Upper lobe of left lung (tissue), 6 donors: Measurements from ENCODE around the gene PKNOX1. TPM values are rescaled to one million over a fixed set of nuclear protein-coding genes. Genes with fewer than 3 reads are reported as not detected.

Experiments
- ATAC-seq, 2 donors: fragments of 200-7000 bp; cut with Tn5 transposase; one replicate each; pipeline ENCODE4 v1.9.1; 2022; ENCODE audit warnings: mild to moderate bottlenecking in 2 of 2, moderate library complexity in 2 of 2; ENCODE audit not compliant: low FRiP score in 2 of 2
- DNase-seq, 2 donors: peaks; one replicate each; pipeline ENCODE4 v3.0.0-alpha.2; 2019 to 2020
- H3K27ac ChIP-seq, 4 donors: fragments of 200-600 bp; sonication (generic); one replicate each; pipeline ENCODE4 v1.5.1; 2016 to 2019
- H3K27me3 ChIP-seq, 4 donors: fragments of 200-600 bp; sonication (generic); one replicate each; pipeline ENCODE4 v1.5.1; 2017 to 2019
- H3K36me3 ChIP-seq, 4 donors: fragments of 200-600 bp; sonication (generic); one replicate each; pipeline ENCODE4 v1.5.1; 2016 to 2019
- H3K4me1 ChIP-seq, 4 donors: fragments of 200-600 bp; sonication (generic); one replicate each; pipeline ENCODE4 v1.5.1; 2018 to 2019
- H3K4me3 ChIP-seq, 4 donors: fragments of 200-600 bp; sonication (generic); one replicate each; pipeline ENCODE4 v1.5.1; 2017 to 2019; ENCODE audit warnings: mild to moderate bottlenecking in 2 of 4, moderate library complexity in 1 of 4
- H3K9me3 ChIP-seq, 4 donors: fragments of 200-600 bp; sonication (generic); one replicate each; pipeline ENCODE4 v1.5.1; 2018 to 2019
- EP300 ChIP-seq, 4 donors: sonication (generic); formaldehyde crosslinking; IDR thresholded peaks; one replicate each; pipeline ENCODE4 v1.5.1; 2017; ENCODE audit warnings: antibody characterized with exemption in 4 of 4, control low read depth in 2 of 4
- POLR2A ChIP-seq, 4 donors: fragments of 450-650 bp; IDR thresholded peaks; one replicate each; pipeline ENCODE4 v1.5.1; 2016 to 2017; ENCODE audit warnings: antibody characterized with exemption in 4 of 4, mild to moderate bottlenecking in 2 of 4
- POLR2AphosphoS5 ChIP-seq, 2 donors: sonication (generic); formaldehyde crosslinking; IDR thresholded peaks; one replicate each; pipeline ENCODE4 v1.5.1; 2017; ENCODE audit warnings: antibody characterized with exemption in 2 of 2
- WGBS, 2 donors: methylation state at CpG; one replicate each; pipeline ENCODE4 v1.1.5; 2017 to 2018; 5-methylcytosine and 5-hydroxymethylcytosine counted together
- total RNA-seq, 6 donors: library from RNA; depleted of rRNA in 4 of 6; stranded (reverse); fragments of >200 nt in 4 of 6; gene quantifications; one replicate each; pipeline versions ENCODE4 v1.1.0 to v1.2.1, GENCODE V29; 2016 to 2021
- TF ChIP-seq, protein P1 (sequence below), 6 experiments: fragments of 450-650 bp in 4 of 6; fragments of 200-600 bp in 2 of 6; sonication (generic) in 2 of 6; IDR thresholded peaks; one replicate each; pipeline ENCODE4 v1.5.1; 2016 to 2019; ENCODE audit warnings: antibody characterized with exemption in 6 of 6
- donor health status: DM: no; HTN: no; CAD: no; lungs with moderate emphysema.
- donor health status: DM: no; HTN: yes; CAD: no; lungs with severe emphysema.

PKNOX1 gene
- total RNA-seq, 6 donors from 2014 or later, result 9.7 to 54.5 (median 11.5) TPM

- H3K27me3 ChIP-seq, result no peaks in the 10 kb centered on the region
- no peaks in the 10 kb centered on the region for H3K9me3 ChIP-seq
- H3K27ac ChIP-seq, result no peak overlapping the region
- 91% methylated on average over 5 to 6 of the region's 6 CpGs for WGBS, 2 donors
- H3K4me1 ChIP-seq, result no peaks in the 10 kb centered on the region
- DNase-seq (no peak), ATAC-seq (no peak)
- peaks cover 4 to 90% (median 42%) of the 10 kb centered on the region in 4 donors for H3K36me3 ChIP-seq
- TF ChIP-seq EP300 (IDR thresholded peaks at IDR 0.05), result no peak
- TF ChIP-seq, protein P1, sequence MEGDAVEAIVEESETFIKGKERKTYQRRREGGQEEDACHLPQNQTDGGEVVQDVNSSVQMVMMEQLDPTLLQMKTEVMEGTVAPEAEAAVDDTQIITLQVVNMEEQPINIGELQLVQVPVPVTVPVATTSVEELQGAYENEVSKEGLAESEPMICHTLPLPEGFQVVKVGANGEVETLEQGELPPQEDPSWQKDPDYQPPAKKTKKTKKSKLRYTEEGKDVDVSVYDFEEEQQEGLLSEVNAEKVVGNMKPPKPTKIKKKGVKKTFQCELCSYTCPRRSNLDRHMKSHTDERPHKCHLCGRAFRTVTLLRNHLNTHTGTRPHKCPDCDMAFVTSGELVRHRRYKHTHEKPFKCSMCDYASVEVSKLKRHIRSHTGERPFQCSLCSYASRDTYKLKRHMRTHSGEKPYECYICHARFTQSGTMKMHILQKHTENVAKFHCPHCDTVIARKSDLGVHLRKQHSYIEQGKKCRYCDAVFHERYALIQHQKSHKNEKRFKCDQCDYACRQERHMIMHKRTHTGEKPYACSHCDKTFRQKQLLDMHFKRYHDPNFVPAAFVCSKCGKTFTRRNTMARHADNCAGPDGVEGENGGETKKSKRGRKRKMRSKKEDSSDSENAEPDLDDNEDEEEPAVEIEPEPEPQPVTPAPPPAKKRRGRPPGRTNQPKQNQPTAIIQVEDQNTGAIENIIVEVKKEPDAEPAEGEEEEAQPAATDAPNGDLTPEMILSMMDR (IDR thresholded peaks at IDR 0.05), result no peak
- H3K4me3 ChIP-seq, result no peak overlapping the region
Observed at GRCh38 chr21:43012596-43012995, 38.2 kb downstream of the PKNOX1 start.

- 86 to 91% methylated on average over 13 of the region's 13 CpGs for WGBS, 2 donors
- no peak overlapping the region for H3K4me3 ChIP-seq
- TF ChIP-seq POLR2AphosphoS5 (IDR thresholded peaks at IDR 0.05) (no peak), EP300 (IDR thresholded peaks at IDR 0.05) (no peak), POLR2A (IDR thresholded peaks at IDR 0.05) (no peak)
- TF ChIP-seq, protein P1 (IDR thresholded peaks at IDR 0.05), result no peak
- H3K36me3 ChIP-seq, result peaks cover 10 to 86% (median 41%) of the 10 kb centered on the region in 4 donors
- H3K27ac ChIP-seq, result no peak overlapping the region
- DNase-seq, result no peak
- no peak for ATAC-seq
- H3K9me3 ChIP-seq, result no peaks in the 10 kb centered on the region
- H3K4me1 ChIP-seq, result no peaks in the 10 kb centered on the region
- H3K27me3 ChIP-seq, result no peaks in the 10 kb centered on the region
Observed at GRCh38 chr21:43015906-43016540, 41.7 kb downstream of the PKNOX1 start.

GRCh38 chr21:43016728-43017127 lies 42.4 kb downstream of the PKNOX1 start:
- 96% methylated on average over 13 of the region's 13 CpGs for WGBS, 2 donors
- Histone ChIP-seq H3K9me3 (no peaks in the 10 kb centered on the region), H3K36me3 (peaks cover 12 to 87% (median 43%) of the 10 kb centered on the region in 4 donors), H3K27ac (no peak overlapping the region), H3K27me3 (no peaks in the 10 kb centered on the region), H3K4me3 (no peak overlapping the region), H3K4me1 (no peaks in the 10 kb centered on the region)
- DNase-seq (no peak), ATAC-seq (no peak)
- TF ChIP-seq POLR2AphosphoS5 (IDR thresholded peaks at IDR 0.05), result no peak
- no peak for TF ChIP-seq POLR2A (IDR thresholded peaks at IDR 0.05)
- TF ChIP-seq, protein P1 (IDR thresholded peaks at IDR 0.05), result no peak
- TF ChIP-seq EP300 (IDR thresholded peaks at IDR 0.05), result no peak

DNA sequence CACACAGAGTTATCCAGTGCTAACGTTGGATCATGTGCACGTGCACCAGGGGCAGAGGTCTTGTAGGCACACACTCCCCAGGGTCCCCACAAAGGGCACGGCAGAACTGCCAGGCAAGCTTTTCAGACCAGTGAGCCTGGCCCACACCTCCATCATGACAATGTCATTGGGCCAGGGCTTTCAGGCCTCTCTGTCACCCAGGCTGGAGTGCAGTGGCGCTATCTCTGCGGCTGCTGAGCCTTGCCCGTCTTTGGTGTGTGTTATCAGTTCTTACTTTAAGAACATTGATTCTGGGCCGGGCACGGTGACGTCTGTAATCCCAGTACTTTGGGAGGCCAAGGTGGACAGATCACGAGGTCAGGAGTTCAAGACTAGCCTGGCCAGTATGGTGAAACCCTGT lies 44.2 kb downstream of the PKNOX1 start:
- WGBS, 2 donors, result 91 to 94% methylated on average over 7 to 10 of the region's 10 CpGs
- no peaks in the 10 kb centered on the region for H3K27me3 ChIP-seq
- H3K36me3 ChIP-seq, result peaks cover 12 to 87% (median 38%) of the 10 kb centered on the region in 4 donors
- no peaks in the 10 kb centered on the region for H3K4me1 ChIP-seq
- ATAC-seq (peak in 1 of 2 donors; percentile 11), DNase-seq (no peak)
- TF ChIP-seq POLR2AphosphoS5 (IDR thresholded peaks at IDR 0.05) (no peak), EP300 (IDR thresholded peaks at IDR 0.05) (no peak), POLR2A (IDR thresholded peaks at IDR 0.05) (no peak)
- TF ChIP-seq, protein P1 (IDR thresholded peaks at IDR 0.05), result no peak
- no peak overlapping the region for H3K27ac ChIP-seq
- no peaks in the 10 kb centered on the region for H3K9me3 ChIP-seq
- no peak overlapping the region for H3K4me3 ChIP-seq

DNA sequence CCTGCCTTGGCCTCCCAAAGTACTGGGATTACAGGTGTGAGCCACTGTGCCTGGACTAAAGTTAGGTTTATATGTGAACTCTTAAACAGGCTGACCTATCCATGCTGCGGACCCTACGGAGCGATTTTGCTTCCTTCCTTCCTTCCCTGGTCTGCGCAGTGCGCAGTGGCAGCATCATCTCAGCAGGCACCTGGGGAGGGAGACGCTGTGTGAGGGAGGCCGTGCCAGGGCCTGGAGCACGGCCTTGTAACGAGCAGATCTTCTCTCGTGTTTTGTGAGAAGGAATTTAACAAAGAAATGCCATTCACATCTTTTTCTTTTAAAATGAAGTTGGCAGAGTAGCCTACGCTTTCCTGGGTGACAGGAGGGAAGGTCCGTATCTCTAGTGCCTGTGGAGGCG lies 45.8 kb downstream of the PKNOX1 start:
- no peak for ATAC-seq
- H3K4me1 ChIP-seq, result no peaks in the 10 kb centered on the region
- 93 to 95% methylated on average over 13 of the region's 13 CpGs for WGBS, 2 donors

More for the DNA sequence above, 45.8 kb downstream of the PKNOX1 start:
- H3K27ac ChIP-seq, result no peak overlapping the region
- TF ChIP-seq, protein P1 (IDR thresholded peaks at IDR 0.05), result no peak
- TF ChIP-seq POLR2A (IDR thresholded peaks at IDR 0.05) (no peak), POLR2AphosphoS5 (IDR thresholded peaks at IDR 0.05) (no peak), EP300 (IDR thresholded peaks at IDR 0.05) (no peak)
- no peaks in the 10 kb centered on the region for H3K9me3 ChIP-seq
- H3K27me3 ChIP-seq, result no peaks in the 10 kb centered on the region
- H3K36me3 ChIP-seq, result peaks cover 12 to 89% (median 50%) of the 10 kb centered on the region in 4 donors
- no peak overlapping the region for H3K4me3 ChIP-seq
- no peak for DNase-seq
